22Rv1 (cell line): Measurements from ENCODE around the gene TENM4.

Source experiments
- CTCF ChIP-seq: fragments of 450-650 bp; IDR thresholded peaks from 2 replicates; pipeline ENCODE4 v1.5.1; 2017; ENCODE audit warnings: mild to moderate bottlenecking
- ZFX ChIP-seq: fragments of 450-650 bp; IDR thresholded peaks from 2 replicates; pipeline ENCODE4 v1.6.1; 2017; ENCODE audit warnings: antibody characterized with exemption, borderline replicate concordance

- no peak for TF ChIP-seq CTCF
- no peak for TF ChIP-seq ZFX
Measured at GRCh38 chr11:79212741-79213190, 228.1 kb downstream of the TENM4 start.
